Esophagus (tissue), 2 donors: ENCODE measurements around the gene SLC25A25. TPM values are rescaled to one million over a fixed set of nuclear protein-coding genes. Genes with fewer than 3 reads are reported as not detected.

ENCODE experiments used
- H3K27ac ChIP-seq, 2 donors: one replicate each; pipeline ENCODE4 v1.5.1; 2013; ENCODE audit warnings: low read depth in 2 of 2, mild to moderate bottlenecking in 2 of 2, inconsistent platforms in 1 of 2, low read length in 1 of 2, moderate library complexity in 1 of 2
- H3K27me3 ChIP-seq, 2 donors: one replicate each; pipeline ENCODE4 v1.6.1; 2013; ENCODE audit warnings: low read length in 2 of 2, control low read depth in 1 of 2, mild to moderate bottlenecking in 1 of 2; ENCODE audit not compliant: insufficient read depth in 2 of 2, control insufficient read depth in 1 of 2
- H3K36me3 ChIP-seq, 2 donors: one replicate each; pipeline ENCODE4 v1.6.1; 2013; ENCODE audit warnings: low read length in 1 of 2; ENCODE audit not compliant: control insufficient read depth in 2 of 2, insufficient read depth in 2 of 2
- H3K4me1 ChIP-seq, 2 donors: one replicate each; pipeline ENCODE4 v1.6.1; 2013; ENCODE audit warnings: low read length in 1 of 2; ENCODE audit not compliant: control insufficient read depth in 2 of 2, insufficient read depth in 2 of 2
- H3K4me3 ChIP-seq, 2 donors: one replicate each; pipeline ENCODE4 v1.5.1; 2013; ENCODE audit warnings: low read length in 2 of 2, mild to moderate bottlenecking in 2 of 2, low read depth in 1 of 2, moderate library complexity in 1 of 2
- H3K9me3 ChIP-seq, 2 donors: one replicate each; pipeline ENCODE4 v1.6.1; 2013; ENCODE audit warnings: mild to moderate bottlenecking in 2 of 2, low read depth in 1 of 2, low read length in 1 of 2, moderate library complexity in 1 of 2; ENCODE audit not compliant: control insufficient read depth in 2 of 2, insufficient read depth in 1 of 2
- WGBS, 2 donors: extraction: QIAGEN DNeasy Blood & Tissue Kit; methylation state at CpG; one replicate each; pipeline ENCODE4 v1.1.7; 2013; 5-methylcytosine and 5-hydroxymethylcytosine counted together
- polyA plus RNA-seq, 2 donors: library from polyadenylated mRNA; stranded (reverse); fragments of 200-250 nt; gene quantifications; one replicate each; pipeline ENCODE4 v1.2.3, GENCODE V29; 2013
- donor health status: healthy with polysubstance abuse.
- donor health status: Bipolar disorder and iron deficiency.

SLC25A25 gene
- polyA plus RNA-seq, 2 donors, result 9.6 to 10.0 TPM

GRCh38 chr9:128084746-128085145 is 16.7 kb downstream of the SLC25A25 start:
- Histone ChIP-seq H3K4me1 (no peaks in the 10 kb centered on the region), H3K27me3 (no peaks in the 10 kb centered on the region), H3K4me3 (no peak overlapping the region), H3K36me3 (no peaks in the 10 kb centered on the region), H3K9me3 (no peaks in the 10 kb centered on the region), H3K27ac (no peak overlapping the region)
- 83 to 90% methylated on average over 4 of the region's 4 CpGs for whole genome bisulfite sequencing, 2 donors

GRCh38 chr9:128085943-128086342 is 17.9 kb downstream of the SLC25A25 start:
- H3K27me3 ChIP-seq, result no peaks in the 10 kb centered on the region
- no peak overlapping the region for H3K4me3 ChIP-seq
- no peak overlapping the region for H3K27ac ChIP-seq
- 89% methylated on average over 4 of the region's 4 CpGs for WGBS, 2 donors
- no peaks in the 10 kb centered on the region for H3K36me3 ChIP-seq
- H3K9me3 ChIP-seq, result no peaks in the 10 kb centered on the region
- peaks cover 0 to 1% of the 10 kb centered on the region in 2 donors for H3K4me1 ChIP-seq

- H3K36me3 ChIP-seq, result no peaks in the 10 kb centered on the region
- WGBS, 2 donors, result 78 to 85% methylated on average over 10 of the region's 10 CpGs
- H3K4me1 ChIP-seq, result peaks cover under 1 to 4% of the 10 kb centered on the region in 2 donors
- H3K27ac ChIP-seq, result no peak overlapping the region
- no peaks in the 10 kb centered on the region for H3K9me3 ChIP-seq
- no peaks in the 10 kb centered on the region for H3K27me3 ChIP-seq
- H3K4me3 ChIP-seq, result no peak overlapping the region
These were observed 19.2 kb downstream of the SLC25A25 start for GRCh38 chr9:128087262-128087661.

GRCh38 chr9:128088253-128088945 is 20.4 kb downstream of the SLC25A25 start:
- WGBS, 2 donors, result 75 to 76% methylated on average over 9 of the region's 9 CpGs
- Histone ChIP-seq H3K4me3 (no peak overlapping the region), H3K9me3 (no peaks in the 10 kb centered on the region), H3K4me1 (peaks cover 4 to 5% of the 10 kb centered on the region in 2 donors), H3K27ac (no peak overlapping the region), H3K36me3 (no peaks in the 10 kb centered on the region), H3K27me3 (no peaks in the 10 kb centered on the region)

- 76 to 100% methylated on average over 1 of the region's 1 CpG for WGBS, 2 donors
- Histone ChIP-seq H3K27me3 (no peaks in the 10 kb centered on the region), H3K4me3 (no peak overlapping the region), H3K27ac (no peak overlapping the region), H3K4me1 (peaks cover 4 to 7% of the 10 kb centered on the region in 2 donors), H3K9me3 (no peaks in the 10 kb centered on the region), H3K36me3 (no peaks in the 10 kb centered on the region)
These were observed 21.3 kb downstream of the SLC25A25 start for GRCh38 chr9:128089299-128089698.

- Histone ChIP-seq H3K36me3 (no peaks in the 10 kb centered on the region), H3K4me3 (no peak overlapping the region), H3K27me3 (no peaks in the 10 kb centered on the region), H3K9me3 (no peaks in the 10 kb centered on the region), H3K4me1 (peaks cover 8 to 14% of the 10 kb centered on the region in 2 donors), H3K27ac (peak overlapping the region in 1 of 2 donors; percentile 44)
- WGBS, 2 donors, result 28 to 50% methylated on average over 13 of the region's 13 CpGs
These were observed 23.1 kb downstream of the SLC25A25 start for GRCh38 chr9:128091144-128091543.

- WGBS, 2 donors, result 33 to 45% methylated on average over 13 of the region's 13 CpGs
These were observed 23.5 kb downstream of the SLC25A25 start for GRCh38 chr9:128091571-128091970.

GRCh38 chr9:128092199-128092977 is 24.4 kb downstream of the SLC25A25 start:
- H3K27ac ChIP-seq, result peak overlapping the region in 1 of 2 donors; percentile 14
- H3K9me3 ChIP-seq, result no peaks in the 10 kb centered on the region
- no peaks in the 10 kb centered on the region for H3K27me3 ChIP-seq
- WGBS, 2 donors, result 82 to 83% methylated on average over 16 of the region's 16 CpGs
- peaks cover 8 to 14% of the 10 kb centered on the region in 2 donors for H3K4me1 ChIP-seq
- no peak overlapping the region for H3K4me3 ChIP-seq
- H3K36me3 ChIP-seq, result no peaks in the 10 kb centered on the region

More at GRCh38 chr9:128091571-128091970, 23.5 kb downstream of the SLC25A25 start:
- no peak overlapping the region for H3K4me3 ChIP-seq
- peak overlapping the region in 1 of 2 donors; percentile 70 for H3K27ac ChIP-seq
- H3K27me3 ChIP-seq, result no peaks in the 10 kb centered on the region
- no peaks in the 10 kb centered on the region for H3K36me3 ChIP-seq
- no peaks in the 10 kb centered on the region for H3K9me3 ChIP-seq
- peaks cover 8 to 14% of the 10 kb centered on the region in 2 donors for H3K4me1 ChIP-seq

GRCh38 chr9:128093011-128093410 is 25.0 kb downstream of the SLC25A25 start:
- no peaks in the 10 kb centered on the region for H3K36me3 ChIP-seq
- H3K27ac ChIP-seq, result peak overlapping the region; percentile 95 to 97
- 46 to 58% methylated on average over 4 of the region's 4 CpGs for WGBS, 2 donors
- H3K4me1 ChIP-seq, result peaks cover 12 to 18% of the 10 kb centered on the region in 2 donors
- H3K27me3 ChIP-seq, result no peaks in the 10 kb centered on the region
- no peaks in the 10 kb centered on the region for H3K9me3 ChIP-seq
- no peak overlapping the region for H3K4me3 ChIP-seq
